Mesenchymal stem cell (in vitro differentiated cells and primary cell): ENCODE data around the gene MSMP. TPM values are rescaled to one million over a fixed set of nuclear protein-coding genes. Genes with fewer than 3 reads are reported as not detected.

ENCODE experiments used
- DNase-seq: peaks from one replicate; pipeline ENCODE4 v3.0.0-alpha.2; 2013
- H2AFZ ChIP-seq: one replicate; pipeline ENCODE4 v1.6.1; 2013; ENCODE audit warnings: low read depth, mild to moderate bottlenecking, control low read depth, inconsistent platforms, low read length, moderate library complexity
- H2AK5ac ChIP-seq: 2 replicates; pipeline ENCODE4 v1.6.1; 2013; ENCODE audit warnings: low read length, moderate library complexity, mild to moderate bottlenecking, inconsistent platforms; ENCODE audit not compliant: severe bottlenecking
- H2BK120ac ChIP-seq: one replicate; pipeline ENCODE4 v1.6.1; 2013; ENCODE audit warnings: low read depth, mild to moderate bottlenecking, inconsistent platforms, low read length, moderate library complexity
- H2BK12ac ChIP-seq, 2 experiments: one replicate each; pipeline ENCODE4 v1.6.1; 2013; ENCODE audit warnings: inconsistent platforms in 2 of 2, low read length in 2 of 2, mild to moderate bottlenecking in 2 of 2, moderate library complexity in 2 of 2, control low read depth in 1 of 2
- H2BK15ac ChIP-seq: one replicate; pipeline ENCODE4 v1.6.1; 2013; ENCODE audit warnings: mild to moderate bottlenecking, low read depth, inconsistent platforms; ENCODE audit not compliant: poor library complexity, severe bottlenecking
- H2BK5ac ChIP-seq: 2 replicates; pipeline ENCODE4 v1.6.1; 2013; ENCODE audit warnings: low read depth, mild to moderate bottlenecking, low read length, control low read depth, inconsistent platforms; ENCODE audit not compliant: poor library complexity, severe bottlenecking
- H3K14ac ChIP-seq, 2 experiments: one replicate each; pipeline ENCODE4 v1.6.1; 2013; ENCODE audit warnings: inconsistent platforms in 2 of 2, low read length in 2 of 2, control low read depth in 1 of 2, mild to moderate bottlenecking in 1 of 2, moderate library complexity in 1 of 2
- H3K18ac ChIP-seq, 2 experiments: one replicate each; pipeline ENCODE4 v1.6.1; 2013; ENCODE audit warnings: inconsistent platforms in 2 of 2, low read length in 2 of 2, control low read depth in 1 of 2, low read depth in 1 of 2, mild to moderate bottlenecking in 1 of 2
- H3K23ac ChIP-seq, 2 experiments: one replicate each; pipeline ENCODE4 v1.6.1; 2013; ENCODE audit warnings: inconsistent platforms in 2 of 2, low read length in 2 of 2, mild to moderate bottlenecking in 2 of 2, moderate library complexity in 2 of 2, control low read depth in 1 of 2
- H3K27ac ChIP-seq: 2 replicates; pipeline ENCODE4 v1.5.1; 2013; ENCODE audit warnings: mild to moderate bottlenecking, moderate library complexity, low read length, control low read depth, inconsistent platforms; ENCODE audit not compliant: poor library complexity, severe bottlenecking
- H3K27me3 ChIP-seq, 2 experiments: 2 replicates each; pipeline versions ENCODE4 v1.6.1 to v1.7.0; 2013; ENCODE audit warnings: low read length in 2 of 2, mild to moderate bottlenecking in 2 of 2, moderate library complexity in 2 of 2, control low read depth in 1 of 2, inconsistent platforms in 1 of 2; ENCODE audit not compliant: control insufficient read depth in 1 of 2, insufficient read depth in 1 of 2
- H3K36me3 ChIP-seq, 2 experiments: 2 replicates each; pipeline versions ENCODE4 v1.6.1 to v1.7.0; 2013; ENCODE audit warnings: low read length in 2 of 2, control low read depth in 1 of 2, inconsistent platforms in 1 of 2, low read depth in 1 of 2, mild to moderate bottlenecking in 1 of 2; ENCODE audit not compliant: insufficient read depth in 2 of 2, control insufficient read depth in 1 of 2
- H3K4ac ChIP-seq, 2 experiments: one replicate each; pipeline ENCODE4 v1.6.1; 2013; ENCODE audit warnings: inconsistent platforms in 2 of 2, low read length in 2 of 2, mild to moderate bottlenecking in 2 of 2, moderate library complexity in 2 of 2, control low read depth in 1 of 2, low read depth in 1 of 2
- H3K4me1 ChIP-seq: 2 replicates; pipeline ENCODE4 v1.6.1; 2013; ENCODE audit warnings: low read depth, low read length, control low read depth; ENCODE audit not compliant: control insufficient read depth, insufficient read depth
- H3K4me2 ChIP-seq: 2 replicates; pipeline ENCODE4 v1.6.1; 2013; ENCODE audit warnings: low read length, mild to moderate bottlenecking, inconsistent platforms; ENCODE audit not compliant: poor library complexity, severe bottlenecking
- H3K4me3 ChIP-seq, 2 experiments: 2 replicates each; pipeline versions ENCODE4 v1.5.1 to v1.7.0; 2013; ENCODE audit warnings: low read length in 2 of 2, mild to moderate bottlenecking in 2 of 2, control low read depth in 1 of 2, low read depth in 1 of 2; ENCODE audit not compliant: insufficient read depth in 1 of 2
- H3K79me1 ChIP-seq: replicated peaks from 2 replicates; pipeline ENCODE4 v1.6.1; 2013; ENCODE audit warnings: mild to moderate bottlenecking, control low read depth, low read length, inconsistent platforms; ENCODE audit not compliant: poor library complexity, severe bottlenecking
- H3K9ac ChIP-seq: 2 replicates; pipeline ENCODE4 v1.7.0; 2013; ENCODE audit warnings: mild to moderate bottlenecking, low read length, moderate library complexity
- H3K9me3 ChIP-seq: 2 replicates; pipeline ENCODE4 v1.7.0; 2013; ENCODE audit warnings: mild to moderate bottlenecking, low read length; ENCODE audit not compliant: control insufficient read depth
- H4K8ac ChIP-seq: one replicate; pipeline ENCODE4 v1.6.1; 2013; ENCODE audit warnings: inconsistent platforms, mild to moderate bottlenecking, low read length, moderate library complexity
- H4K91ac ChIP-seq: one replicate; pipeline ENCODE4 v1.6.1; 2013; ENCODE audit warnings: mild to moderate bottlenecking, low read length, inconsistent platforms
- WGBS: methylation state at CpG from one replicate; pipeline ENCODE4 v1.1.7; 2013; ENCODE audit warnings: mixed read lengths; 5-methylcytosine and 5-hydroxymethylcytosine counted together
- polyA plus RNA-seq, 2 experiments: library from polyadenylated mRNA; stranded (reverse); fragments of 200-250 nt; gene quantifications; one replicate each; pipeline ENCODE4 v1.2.3, GENCODE V29; 2013

The MSMP gene, protein sequence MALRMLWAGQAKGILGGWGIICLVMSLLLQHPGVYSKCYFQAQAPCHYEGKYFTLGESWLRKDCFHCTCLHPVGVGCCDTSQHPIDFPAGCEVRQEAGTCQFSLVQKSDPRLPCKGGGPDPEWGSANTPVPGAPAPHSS
- polyA plus RNA-seq (2013, experiment 1 of 2), result not detected
- not detected for polyA plus RNA-seq (2013, experiment 2 of 2)

DNA sequence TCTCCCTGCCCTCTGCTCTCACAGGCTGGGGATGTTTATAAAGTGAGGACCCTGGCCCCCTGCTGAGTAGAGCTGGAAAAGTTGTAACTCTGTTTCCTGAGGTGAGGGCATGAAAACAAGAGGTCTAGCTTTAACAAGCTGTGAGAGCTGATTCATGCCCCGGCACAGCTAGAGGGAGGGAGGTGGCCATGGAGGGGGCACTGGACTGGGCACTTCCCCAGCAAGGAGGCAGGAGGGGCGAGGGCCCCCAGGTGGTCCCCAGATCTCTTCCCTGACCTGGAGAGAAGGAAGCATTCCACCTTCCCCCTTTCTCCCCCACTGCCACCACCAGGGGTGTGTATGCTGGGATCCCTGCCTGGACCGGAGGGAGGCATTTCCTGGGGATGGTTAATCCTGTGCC is at the start of gene MSMP:
Gene MSMP, minus strand, starts transcription at position 13 of the 400 bp plus-strand sequence. CDS start 147 bp downstream, outside the sequence.
- Histone ChIP-seq H3K9ac (no peak within 1 kb of the TSS), H3K14ac (no peak within 1 kb of the TSS), H3K23ac (no peak within 1 kb of the TSS), H2BK15ac (no peak within 1 kb of the TSS), H2AFZ (no peak within 1 kb of the TSS), H2BK5ac (no peak within 1 kb of the TSS), H2AK5ac (peak within 1 kb of the TSS; percentile 55), H3K27me3 (no peaks in the 10 kb centered on the region), H4K91ac (no peak within 1 kb of the TSS), H3K27ac (peak within 1 kb of the TSS; percentile 30), H3K18ac (no peak within 1 kb of the TSS), H3K4me1 (peaks cover 37% of the 10 kb centered on the region), H3K79me1 (peaks cover 24% of the 10 kb centered on the region), H3K36me3 (peaks cover 38 to 52% of the 10 kb centered on the region in 2 experiments), H3K4me2 (no peak within 1 kb of the TSS), H2BK12ac (no peak within 1 kb of the TSS), H2BK120ac (no peak within 1 kb of the TSS), H3K9me3 (no peaks in the 10 kb centered on the region), H4K8ac (no peak within 1 kb of the TSS), H3K4me3 (no peak within 1 kb of the TSS), H3K4ac (no peak within 1 kb of the TSS)
- DNase-seq, result no peak
- 66% methylated on average over 3 of the region's 3 CpGs for WGBS

DNA sequence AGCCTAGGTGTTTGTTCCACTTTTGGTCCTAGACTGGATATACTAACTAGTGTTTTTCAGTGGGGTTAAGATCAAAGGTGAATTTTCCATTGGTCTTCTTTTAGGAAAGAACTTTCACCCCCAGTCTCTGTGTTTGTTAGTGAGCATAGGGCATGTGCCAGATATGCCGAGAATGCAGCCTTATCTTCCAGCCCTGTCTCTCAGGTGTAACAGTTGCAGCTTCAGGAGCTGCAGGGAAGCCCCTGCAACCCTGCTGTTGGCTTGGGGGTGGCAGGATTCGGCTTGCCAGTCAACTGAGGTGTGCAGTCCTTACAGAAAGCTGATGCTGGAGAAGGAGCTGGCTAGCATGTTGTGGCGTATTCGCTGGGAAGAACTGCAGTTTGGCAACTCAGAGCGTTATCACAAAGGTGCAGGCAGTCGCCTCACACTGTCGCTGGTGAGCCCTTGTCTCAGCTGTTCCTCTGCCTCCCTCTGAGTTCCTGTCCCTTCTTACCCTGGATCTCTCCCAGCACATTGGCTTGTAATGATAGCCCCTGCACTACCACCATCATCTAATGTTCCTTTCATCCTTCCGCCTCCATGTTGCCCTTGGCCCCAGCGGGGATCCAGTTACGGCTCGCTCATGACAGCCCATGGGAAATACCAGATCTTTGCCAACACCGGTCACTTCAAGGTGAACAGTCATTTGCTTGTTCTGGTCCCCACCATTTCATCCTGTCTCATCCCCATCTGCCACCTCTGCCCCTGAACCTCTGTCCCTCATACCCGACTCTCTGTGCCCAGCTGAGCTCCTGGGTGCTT is 47.5 kb upstream of the MSMP start:
- Histone ChIP-seq H3K27ac (no peak overlapping the region), H4K8ac (no peak overlapping the region), H3K23ac (no peak overlapping the region), H4K91ac (no peak overlapping the region), H3K4me3 (no peak overlapping the region), H2BK15ac (no peak overlapping the region), H3K14ac (no peak overlapping the region), H2BK12ac (no peak overlapping the region), H2BK5ac (no peak overlapping the region), H3K9ac (no peak overlapping the region), H3K4me1 (peaks cover 5% of the 10 kb centered on the region), H3K4me2 (no peak overlapping the region), H2AK5ac (no peak overlapping the region), H2BK120ac (no peak overlapping the region), H3K9me3 (no peaks in the 10 kb centered on the region), H3K18ac (no peak overlapping the region), H3K36me3 (peaks cover 39 to 68% of the 10 kb centered on the region in 2 experiments), H3K27me3 (no peaks in the 10 kb centered on the region), H3K4ac (no peak overlapping the region), H3K79me1 (peaks cover 11% of the 10 kb centered on the region), H2AFZ (no peak overlapping the region)
- DNase-seq, result no peak
- 91% methylated on average over 13 of the region's 13 CpGs for WGBS

DNA sequence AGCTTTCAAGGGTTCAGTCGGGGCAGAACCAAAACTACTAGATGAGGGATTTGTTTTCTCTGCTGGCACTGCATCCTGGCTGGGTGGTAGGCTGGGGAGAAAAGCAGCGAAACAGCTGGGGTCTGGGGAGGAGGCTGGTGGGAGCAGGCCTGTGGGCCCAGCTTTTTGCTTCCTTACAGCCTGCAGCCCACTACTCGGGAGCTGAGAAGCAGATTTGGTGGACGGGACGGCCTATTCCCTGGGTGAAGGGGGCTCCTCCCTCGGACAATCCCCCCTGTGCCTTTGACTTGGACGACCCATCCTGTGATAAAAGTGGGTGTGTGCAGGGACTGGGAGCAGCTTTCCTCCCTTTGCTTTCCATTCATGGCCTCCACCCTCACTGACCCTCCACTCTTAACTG is 46.5 kb upstream of the MSMP start:
- Histone ChIP-seq H3K36me3 (peaks cover 29 to 58% of the 10 kb centered on the region in 2 experiments), H4K91ac (no peak overlapping the region), H3K27ac (no peak overlapping the region), H3K79me1 (peaks cover 14% of the 10 kb centered on the region), H3K9ac (no peak overlapping the region), H2BK15ac (no peak overlapping the region), H2BK5ac (no peak overlapping the region), H3K14ac (no peak overlapping the region), H3K23ac (no peak overlapping the region), H2BK12ac (no peak overlapping the region), H3K4ac (no peak overlapping the region), H3K18ac (no peak overlapping the region), H4K8ac (no peak overlapping the region), H2AFZ (no peak overlapping the region), H3K27me3 (no peaks in the 10 kb centered on the region), H3K4me1 (peaks cover 5% of the 10 kb centered on the region), H3K4me2 (no peak overlapping the region), H3K4me3 (no peak overlapping the region), H2BK120ac (no peak overlapping the region), H3K9me3 (no peaks in the 10 kb centered on the region), H2AK5ac (no peak overlapping the region)
- WGBS, result 87% methylated on average over 6 of the region's 7 CpGs
- DNase-seq, result no peak

DNA sequence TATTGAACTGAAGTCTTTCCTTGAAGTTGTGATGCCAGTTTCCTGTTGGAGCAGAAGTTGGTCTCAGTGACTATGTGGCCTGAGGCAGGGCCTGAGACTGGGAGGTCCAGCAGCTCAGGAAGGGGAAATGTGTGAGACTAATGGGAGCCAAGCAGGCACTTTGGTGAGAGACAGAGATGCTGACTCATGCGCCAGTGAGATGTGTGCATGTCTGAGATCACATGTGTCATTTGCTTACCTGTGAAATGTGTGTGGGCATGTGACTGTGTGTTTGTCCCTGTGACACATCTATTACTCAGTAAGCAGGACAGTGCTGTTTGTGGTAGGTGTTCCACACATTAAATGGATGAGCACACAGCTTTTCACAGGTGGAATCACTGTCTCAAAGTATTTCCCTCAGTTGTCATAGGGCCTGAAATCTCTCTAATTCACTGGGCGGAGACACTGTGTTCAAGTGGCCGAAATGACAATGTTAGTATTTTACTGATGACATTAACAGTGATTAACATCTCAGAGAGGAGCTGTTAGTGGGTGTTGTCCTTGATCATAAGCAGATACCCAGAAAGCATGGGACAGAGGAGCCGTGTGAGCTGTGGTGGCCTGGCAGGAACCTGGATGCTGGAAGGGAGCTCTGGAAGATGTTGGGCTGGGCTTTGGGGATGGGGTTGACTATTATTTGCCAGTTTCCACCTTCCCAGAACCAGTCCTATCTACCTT is 44.7 kb upstream of the MSMP start:
- Histone ChIP-seq H2BK12ac (no peak overlapping the region), H4K91ac (no peak overlapping the region), H2BK120ac (no peak overlapping the region), H3K79me1 (peaks cover 16% of the 10 kb centered on the region), H3K18ac (no peak overlapping the region), H2AK5ac (no peak overlapping the region), H3K27me3 (no peaks in the 10 kb centered on the region), H3K4me2 (no peak overlapping the region), H2BK5ac (no peak overlapping the region), H3K23ac (no peak overlapping the region), H4K8ac (peak overlapping the region; percentile 12), H3K14ac (peak overlapping the region in 1 of 2 experiments; percentile 19), H3K36me3 (peaks cover 25 to 46% of the 10 kb centered on the region in 2 experiments), H2AFZ (no peak overlapping the region), H3K9ac (no peak overlapping the region), H3K27ac (no peak overlapping the region), H3K4ac (peak overlapping the region in 1 of 2 experiments; percentile 24), H2BK15ac (no peak overlapping the region), H3K4me3 (no peak overlapping the region), H3K9me3 (no peaks in the 10 kb centered on the region), H3K4me1 (peaks cover 8% of the 10 kb centered on the region)
- peak; percentile 58 for DNase-seq
- WGBS, result 88% methylated on average over 4 of the region's 4 CpGs
